ENCODE measurements around the gene KLHDC7B.

- TF ChIP-seq CTCF (IDR thresholded peaks at IDR 0.05) (no peak), EP300 (IDR thresholded peaks at IDR 0.05) (no peak), POLR2A (IDR thresholded peaks at IDR 0.05; ENCODE audit: low read depth) (no peak)
These were observed 7.9 kb upstream of the KLHDC7B start for GRCh38 chr22:50537765-50538164.
